ENCODE data around the gene TYW1.
A peak's percentile ranks its signal among the peaks of the same experiment; 100 is the strongest.
"Not testable (repeated sequence)": the region's sequence is repeated elsewhere in the genome, so short reads cannot be mapped to it uniquely, and the experiment has no call there.

Gene TYW1

DNA sequence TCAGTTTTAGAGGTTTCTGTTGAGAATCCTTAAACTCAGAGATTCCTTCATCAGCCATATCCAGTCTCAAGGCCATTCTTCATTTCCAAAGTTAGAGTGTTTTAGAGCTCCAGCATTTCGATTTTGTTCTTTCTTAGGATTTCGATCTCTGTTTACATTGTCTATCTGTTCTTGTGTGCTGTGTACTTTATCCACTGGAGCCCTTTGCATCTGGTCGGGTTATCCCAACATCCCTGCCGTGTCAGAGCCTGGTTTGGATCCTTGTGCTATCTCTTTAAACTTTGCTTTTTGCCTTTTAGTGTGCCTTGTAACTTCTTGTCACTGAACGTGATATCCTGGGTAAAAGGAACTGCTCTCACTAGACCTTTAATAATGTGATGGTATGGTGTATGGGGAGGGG is 131.6 kb downstream of the TYW1 start:
- not testable (repeated sequence) for FAIRE-seq; DNase-seq (ENCODE audit: insufficient read length, low spot score)

DNA sequence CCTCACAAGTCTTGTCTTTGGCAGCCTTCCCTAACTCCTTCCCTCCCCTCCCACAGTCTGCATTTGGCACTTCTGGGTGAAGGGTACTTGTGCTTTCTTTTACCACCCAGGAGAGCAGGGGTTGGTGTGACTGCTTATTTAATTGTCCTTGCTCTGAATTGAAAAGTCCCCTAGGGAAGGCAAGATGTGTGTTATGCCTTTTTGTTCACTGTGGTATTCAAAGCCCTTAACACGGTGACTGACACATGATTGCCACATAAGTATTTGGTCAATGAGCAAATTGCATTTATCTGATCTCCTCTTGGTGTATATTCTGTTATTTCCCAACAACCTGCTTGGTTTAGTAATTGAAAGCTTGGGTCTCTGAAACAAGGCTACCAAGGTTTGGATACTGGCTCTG is 134.1 kb downstream of the TYW1 start:
- DNase-seq (ENCODE audit: insufficient read length, low spot score) = not testable (repeated sequence)

DNA sequence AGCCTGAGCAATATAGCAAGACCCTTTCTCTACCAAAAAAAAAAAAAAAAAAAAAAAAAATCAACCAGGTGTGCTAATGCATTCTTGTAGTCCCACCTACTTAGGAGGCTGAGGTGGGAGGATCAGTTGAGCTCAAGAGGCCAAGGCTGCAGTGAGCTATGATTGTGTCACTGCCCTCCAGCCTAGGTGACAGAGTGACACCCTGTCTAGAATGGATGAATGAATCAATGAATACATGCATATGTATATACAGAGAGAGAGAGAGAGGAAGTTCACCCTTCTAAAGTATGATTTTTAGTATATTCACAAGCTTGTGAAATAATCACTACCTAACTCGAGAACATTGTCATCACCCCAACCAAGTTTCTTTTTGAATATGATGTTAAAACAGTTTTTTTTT is 138.3 kb downstream of the TYW1 start:
- TF ChIP-seq POU2F2 (IDR thresholded peaks at IDR 0.05; ENCODE audit: low read depth, low read length) = peak; percentile 78
- not testable (repeated sequence) for DNase-seq (ENCODE audit: insufficient read length, low spot score); FAIRE-seq

More for the DNA sequence above, 134.1 kb downstream of the TYW1 start:
- not testable (repeated sequence) for FAIRE-seq

DNA sequence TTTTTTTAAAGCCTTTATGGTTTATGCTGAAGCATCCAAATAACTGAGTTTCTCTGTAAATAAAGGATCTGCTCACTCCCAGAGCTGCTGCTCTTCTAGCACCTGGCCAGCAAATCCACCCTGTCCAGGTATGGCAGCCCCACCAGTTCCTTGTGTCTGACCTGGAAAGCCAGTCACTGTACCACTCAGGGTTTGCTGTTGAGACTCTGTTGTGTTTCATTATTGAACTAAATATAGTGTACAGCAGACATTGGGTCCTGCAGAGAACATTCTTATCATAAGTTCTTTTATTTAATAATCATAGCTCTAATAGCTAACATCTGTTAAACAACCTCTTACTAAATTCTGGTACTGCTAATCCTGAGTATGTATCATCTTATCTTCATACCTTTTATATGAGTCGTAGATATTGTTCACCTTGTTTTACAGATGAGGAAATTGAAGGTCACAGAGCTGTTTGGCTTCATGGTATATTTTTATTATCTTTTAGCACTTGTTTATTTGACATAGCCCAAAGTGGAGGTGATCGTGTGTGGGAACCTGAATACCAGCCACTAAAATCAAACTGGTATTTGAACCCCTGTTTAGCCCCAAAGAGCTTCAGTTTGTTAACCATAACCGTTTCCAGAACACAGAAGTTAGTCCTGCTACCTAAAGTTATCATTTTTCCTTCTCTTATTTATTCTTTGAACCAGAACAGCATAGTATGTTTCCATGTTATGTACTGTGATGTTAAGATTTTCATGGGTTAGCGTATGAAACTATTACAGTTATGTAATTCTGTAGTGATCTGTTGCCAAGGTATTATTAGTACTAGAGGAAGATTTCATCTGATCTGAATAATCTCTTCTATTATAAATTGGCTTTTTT is 139.2 kb downstream of the TYW1 start:
- DNase-seq (ENCODE audit: insufficient read length, low spot score); FAIRE-seq: not testable (repeated sequence)

DNA sequence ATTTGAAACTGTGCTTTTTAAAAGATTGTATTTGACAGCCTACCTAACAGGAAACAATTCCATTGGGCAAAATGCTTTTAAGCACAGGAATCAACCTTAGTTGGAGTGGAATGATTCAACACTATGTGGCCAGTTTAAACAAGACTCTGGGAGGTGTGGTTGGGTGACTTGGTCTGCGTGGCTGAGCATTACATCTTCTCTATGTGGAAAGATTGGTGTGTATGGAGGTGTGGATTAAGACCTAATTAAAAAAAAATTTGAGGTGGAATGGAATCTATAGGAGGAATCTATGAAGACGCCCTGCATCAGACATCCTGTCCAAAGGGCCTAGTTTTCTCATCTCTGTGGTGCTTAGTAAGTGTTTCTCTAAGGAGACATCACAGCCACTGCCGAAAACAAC is 140.9 kb downstream of the TYW1 start:
- peak; percentile 26 for FAIRE-seq
- DNase-seq (ENCODE audit: insufficient read length, low spot score) = not testable (repeated sequence)

DNA sequence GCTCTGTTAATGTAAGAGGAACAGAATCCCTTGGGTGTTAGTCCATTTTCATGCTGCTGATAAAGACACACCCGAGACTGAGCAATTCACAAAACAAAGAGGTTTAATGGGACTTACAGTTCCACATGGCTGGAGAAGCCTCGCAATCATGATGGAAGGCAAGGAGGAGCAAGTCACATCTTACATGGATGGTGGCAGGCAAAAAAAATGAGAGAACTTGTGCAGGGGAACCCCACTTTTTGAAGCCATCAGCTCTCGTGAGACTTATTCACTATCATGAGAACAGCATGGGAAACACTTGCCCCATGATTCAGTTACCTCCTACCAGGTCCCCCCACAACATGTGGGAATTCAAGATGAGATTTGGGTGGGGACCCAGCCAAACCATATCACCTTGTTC is 143.2 kb downstream of the TYW1 start:
- not testable (repeated sequence) for FAIRE-seq; DNase-seq (ENCODE audit: insufficient read length, low spot score)

DNA sequence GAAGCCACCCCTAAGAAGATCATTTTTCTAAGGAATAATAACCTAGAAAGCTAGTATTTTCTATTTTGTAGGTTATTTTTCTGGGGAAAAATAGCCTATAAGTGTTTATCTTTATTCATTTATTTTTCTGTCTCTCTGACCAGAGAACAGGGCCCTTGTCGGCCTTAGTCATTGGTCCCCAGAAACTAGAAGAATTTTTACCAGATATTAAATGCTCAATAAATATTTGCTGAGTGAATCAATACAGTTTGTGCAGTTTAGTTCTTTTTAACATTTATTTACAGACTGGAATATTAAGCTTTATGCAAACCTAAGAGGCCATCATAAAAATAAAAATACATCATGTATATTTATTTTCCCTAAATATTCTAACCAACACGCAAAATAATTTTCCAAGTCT is 144.4 kb downstream of the TYW1 start:
- not testable (repeated sequence) for FAIRE-seq; DNase-seq (ENCODE audit: insufficient read length, low spot score)

DNA sequence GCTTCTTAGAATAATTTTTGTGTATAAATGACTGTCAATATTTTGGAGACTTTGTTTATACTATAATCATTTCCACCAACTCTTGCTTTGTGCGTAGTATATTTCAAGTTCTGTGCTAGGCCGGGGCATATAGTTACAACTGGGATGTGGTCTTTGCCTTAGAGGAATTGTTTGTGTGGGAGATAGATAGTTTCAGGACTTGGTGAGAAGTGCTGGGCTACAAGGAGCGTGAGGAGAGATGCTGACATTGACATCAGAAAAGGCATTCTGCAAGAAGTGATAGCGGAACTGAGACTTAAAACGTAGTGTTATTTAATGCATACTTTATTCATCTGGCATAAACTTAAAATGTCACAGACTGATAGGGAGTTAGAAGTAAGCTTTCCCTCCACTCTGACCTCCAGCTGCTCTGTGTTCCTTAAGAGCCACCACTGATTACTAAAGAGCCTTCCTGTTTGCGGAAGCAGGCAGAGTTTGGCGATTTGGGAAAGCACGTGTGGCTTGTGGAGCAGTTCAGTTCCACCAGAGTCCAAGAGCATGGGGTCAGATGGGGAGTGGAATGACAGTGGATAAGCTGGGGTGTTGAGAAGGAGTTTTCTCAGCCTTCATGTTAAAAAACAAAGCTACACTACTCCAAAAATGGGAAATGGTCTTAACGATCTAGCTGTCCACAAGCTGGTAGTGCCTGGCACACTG is 146.6 kb downstream of the TYW1 start:
- FAIRE-seq = peak; percentile 41
- not testable (repeated sequence) for DNase-seq (ENCODE audit: insufficient read length, low spot score)

DNA sequence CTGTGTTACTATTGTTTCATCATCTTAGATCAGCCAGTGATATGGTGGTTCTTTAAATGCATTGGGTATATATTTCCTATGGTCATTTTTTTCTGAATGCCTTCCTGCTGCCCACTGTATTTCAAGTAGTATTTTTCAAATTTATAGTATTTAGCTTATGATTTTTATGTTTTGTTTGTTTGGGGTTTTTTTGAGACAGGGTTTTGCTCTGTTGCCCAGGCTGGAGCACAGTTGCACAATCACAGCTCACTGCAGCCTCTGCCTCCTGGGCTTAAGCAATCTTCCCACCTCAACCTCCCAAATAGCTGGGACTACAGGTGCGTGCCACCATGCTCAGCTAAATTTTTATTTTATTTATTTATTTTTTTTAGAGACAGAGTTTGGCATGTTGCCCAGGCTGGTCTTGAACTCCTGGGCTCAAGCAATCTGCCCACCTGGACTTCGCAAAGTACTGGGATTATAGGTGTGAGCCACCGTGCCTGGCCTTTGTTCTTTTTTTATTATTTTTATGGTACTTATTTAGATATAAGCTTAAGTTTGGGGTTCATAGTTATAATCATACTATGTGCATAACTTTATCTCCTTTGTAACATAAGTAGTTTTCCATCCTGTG is 149.1 kb downstream of the TYW1 start:
- not testable (repeated sequence) for FAIRE-seq; DNase-seq (ENCODE audit: insufficient read length, low spot score)

DNA sequence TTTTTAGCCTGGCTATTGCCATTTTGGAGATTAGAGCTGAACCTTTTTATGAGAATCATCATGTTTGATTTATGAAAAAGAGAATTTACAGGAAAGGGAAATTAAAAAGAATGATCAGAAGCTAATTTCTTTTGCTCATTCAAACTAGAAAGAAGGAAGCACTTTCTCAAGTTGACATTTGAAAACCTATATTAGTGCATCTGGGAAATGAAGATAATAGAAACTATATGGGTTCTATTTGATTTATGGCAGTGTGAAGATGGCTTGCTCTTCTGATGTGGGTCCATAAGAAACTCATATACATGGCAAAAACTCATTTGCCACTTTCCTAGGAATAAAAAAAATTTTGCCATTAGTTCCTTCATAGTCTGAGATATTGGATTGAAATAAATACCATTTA is 152.5 kb downstream of the TYW1 start:
- not testable (repeated sequence) for FAIRE-seq; DNase-seq (ENCODE audit: insufficient read length, low spot score)

DNA sequence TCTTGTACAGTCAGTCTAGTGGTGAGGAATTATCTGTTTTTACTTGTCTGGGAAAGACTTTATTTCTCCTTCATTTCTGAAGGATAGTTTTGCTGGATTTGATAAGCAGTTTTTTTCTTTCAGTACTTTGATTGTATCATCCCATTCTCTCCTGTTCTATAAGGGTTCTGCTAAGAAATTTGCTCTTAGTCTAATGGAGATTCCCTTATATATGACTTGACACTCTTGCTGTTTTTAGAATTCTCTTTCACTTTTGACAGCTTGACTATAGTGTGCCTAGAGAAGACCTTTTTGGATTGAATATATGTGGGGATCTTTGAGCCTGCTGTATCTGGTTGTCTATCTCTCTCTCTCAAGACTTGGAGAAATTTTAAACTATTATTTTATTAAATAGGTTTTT is 157.7 kb downstream of the TYW1 start:
- FAIRE-seq; DNase-seq (ENCODE audit: insufficient read length, low spot score): not testable (repeated sequence)

DNA sequence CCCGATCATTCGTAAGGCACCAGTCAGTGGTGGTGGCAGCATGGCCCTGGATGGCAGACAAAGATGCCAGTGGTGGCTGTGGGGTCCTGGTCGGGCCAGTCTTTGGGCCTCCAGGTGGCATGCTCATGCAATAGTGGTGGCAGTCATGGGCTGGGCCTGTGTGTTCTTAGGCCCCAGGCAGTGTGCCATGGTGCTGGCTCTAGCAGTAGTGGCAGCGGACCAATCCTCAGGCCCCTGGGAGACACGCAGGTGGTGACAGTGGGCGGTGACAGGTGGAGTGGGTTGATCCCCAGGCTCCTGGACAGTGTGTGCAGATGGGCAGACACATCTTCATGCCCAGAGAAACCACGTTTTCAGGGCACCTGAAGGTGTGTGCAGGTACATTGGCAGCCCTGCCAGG is 159.4 kb downstream of the TYW1 start:
- not testable (repeated sequence) for FAIRE-seq; DNase-seq (ENCODE audit: insufficient read length, low spot score)

DNA sequence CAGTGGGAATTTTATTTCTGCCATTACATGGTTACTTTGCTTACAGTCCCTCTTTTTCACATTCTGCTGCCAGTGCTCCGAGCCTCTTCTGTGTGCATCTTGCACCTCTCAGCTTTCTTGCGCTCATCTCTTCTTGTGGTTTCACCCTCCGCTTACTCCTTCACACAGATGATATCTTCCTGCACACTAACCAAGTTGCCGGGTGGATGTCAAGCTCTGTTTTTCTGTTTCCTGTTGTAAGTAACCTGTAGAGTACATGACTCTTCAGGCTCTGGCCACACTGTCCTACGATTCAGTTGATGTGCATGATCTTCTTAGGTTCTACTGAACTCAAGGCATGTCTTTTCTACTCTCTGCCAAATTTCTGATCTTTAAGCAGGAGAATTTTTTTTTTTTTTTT is 166.7 kb downstream of the TYW1 start:
- not testable (repeated sequence) for DNase-seq (ENCODE audit: insufficient read length, low spot score)
- FAIRE-seq = peak; percentile 72

DNA sequence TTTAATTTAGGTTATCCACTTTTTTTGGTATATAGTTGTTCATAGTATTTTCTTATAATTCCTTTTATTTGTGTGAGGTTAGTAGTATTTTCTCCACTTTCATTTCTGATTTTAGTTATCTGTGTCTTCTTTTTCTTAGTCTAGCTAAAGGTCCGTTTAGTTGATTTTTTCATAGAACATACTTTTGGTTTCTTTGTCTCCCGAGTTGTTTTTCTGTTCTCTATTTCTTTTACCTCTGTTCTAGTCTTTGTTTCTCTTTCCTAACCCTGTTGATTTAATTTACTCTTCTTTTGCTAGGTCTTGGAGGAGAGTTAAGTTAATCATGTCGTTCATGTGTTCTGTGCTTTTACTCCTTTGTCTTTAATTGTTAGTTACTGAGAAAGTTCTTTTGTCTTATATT is 174.5 kb downstream of the TYW1 start:
- not testable (repeated sequence) for FAIRE-seq; DNase-seq (ENCODE audit: insufficient read length, low spot score)

DNA sequence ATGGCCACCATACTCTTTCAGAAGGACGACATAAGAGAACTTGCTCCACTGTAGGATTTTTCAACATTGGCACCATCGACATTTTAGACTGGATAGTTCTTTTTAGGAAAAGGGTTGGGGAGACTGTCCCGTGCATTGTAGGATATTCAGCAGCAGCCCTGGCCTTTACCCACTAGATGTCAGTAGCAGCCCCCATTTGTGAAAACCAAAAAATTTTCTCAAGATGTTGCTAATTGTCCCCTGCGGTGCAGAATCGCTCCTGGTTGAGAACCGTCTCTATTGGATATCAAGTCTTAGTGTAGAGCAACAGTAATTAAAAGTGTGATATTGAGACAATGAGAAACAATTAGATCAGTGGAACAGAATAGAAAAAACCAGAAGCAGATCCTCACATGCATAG is 180.1 kb downstream of the TYW1 start:
- FAIRE-seq = peak; percentile 5
- DNase-seq (ENCODE audit: insufficient read length, low spot score) = not testable (repeated sequence)

DNA sequence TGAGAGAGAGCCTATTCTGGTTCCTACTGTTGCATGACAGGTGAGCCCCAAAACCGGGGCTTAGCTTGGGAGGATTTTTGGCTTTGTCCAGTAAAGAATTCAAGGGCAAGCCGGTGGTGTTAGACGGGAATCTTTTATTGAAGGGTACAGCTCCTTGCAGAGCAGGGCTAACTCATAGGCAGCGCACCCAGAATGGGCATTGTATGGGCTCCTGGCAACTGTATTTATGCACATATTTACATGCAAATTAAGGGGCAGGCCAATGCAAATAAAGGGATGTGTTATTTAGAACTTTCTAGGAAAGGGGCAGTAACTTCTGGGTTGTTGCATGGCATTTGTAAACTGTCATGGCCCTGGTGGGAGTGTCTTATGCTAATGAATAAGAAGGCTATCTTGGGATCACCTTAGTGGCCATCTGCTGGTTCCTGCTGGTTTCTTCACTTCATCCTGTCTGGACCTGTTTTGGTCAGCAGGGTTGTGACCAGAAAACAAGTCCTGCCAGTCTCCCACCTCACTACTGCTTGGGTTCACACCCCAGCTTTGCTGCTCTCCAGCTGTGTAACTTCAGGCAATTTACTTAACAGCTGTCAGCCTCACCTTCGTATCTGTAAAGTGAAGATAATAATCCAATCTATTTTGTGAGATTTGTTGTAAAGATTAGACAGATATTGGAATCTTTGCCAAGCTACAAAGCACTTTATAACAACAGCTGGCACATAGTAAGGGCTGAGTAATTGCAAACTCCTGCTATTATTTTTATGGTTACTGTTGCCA is 182.5 kb downstream of the TYW1 start:
- DNase-seq (ENCODE audit: insufficient read length, low spot score); FAIRE-seq: not testable (repeated sequence)

DNA sequence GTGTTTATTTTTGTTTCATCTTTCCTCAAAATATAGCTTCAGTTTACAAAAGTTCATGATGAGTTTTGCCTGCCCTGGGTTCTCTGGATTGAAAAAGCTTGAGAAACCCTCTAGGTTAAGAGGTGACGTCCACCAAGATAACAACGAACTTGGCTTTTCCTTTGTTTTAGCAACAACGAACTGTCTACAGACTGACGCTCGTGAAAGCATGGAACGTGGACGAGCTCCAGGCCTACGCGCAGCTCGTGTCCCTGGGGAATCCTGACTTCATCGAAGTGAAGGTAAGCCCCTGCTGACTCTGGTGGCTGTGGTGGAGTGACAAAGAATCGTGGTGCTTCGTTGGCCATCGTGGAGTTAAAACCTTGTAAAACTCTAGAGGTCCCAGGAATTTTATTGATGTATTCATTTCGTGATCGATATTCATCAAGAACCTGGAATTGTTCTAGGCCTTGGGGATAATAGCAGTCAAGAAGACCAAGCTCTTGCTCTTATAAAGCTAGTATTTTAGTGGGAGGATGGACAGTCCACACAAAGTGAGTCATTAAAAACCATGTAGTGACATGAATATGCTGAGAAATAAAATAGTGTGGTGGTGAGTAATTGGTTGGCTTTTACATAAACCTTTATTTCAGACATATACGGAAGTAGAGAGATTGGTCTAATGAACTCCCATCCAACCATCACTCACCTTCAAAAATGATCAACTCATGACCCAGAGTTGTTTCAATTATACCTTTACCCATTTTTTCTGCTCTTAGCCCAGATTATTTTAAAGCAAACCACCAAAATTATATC is 186.5 kb downstream of the TYW1 start:
- DNase-seq (ENCODE audit: insufficient read length, low spot score); FAIRE-seq: not testable (repeated sequence)

DNA sequence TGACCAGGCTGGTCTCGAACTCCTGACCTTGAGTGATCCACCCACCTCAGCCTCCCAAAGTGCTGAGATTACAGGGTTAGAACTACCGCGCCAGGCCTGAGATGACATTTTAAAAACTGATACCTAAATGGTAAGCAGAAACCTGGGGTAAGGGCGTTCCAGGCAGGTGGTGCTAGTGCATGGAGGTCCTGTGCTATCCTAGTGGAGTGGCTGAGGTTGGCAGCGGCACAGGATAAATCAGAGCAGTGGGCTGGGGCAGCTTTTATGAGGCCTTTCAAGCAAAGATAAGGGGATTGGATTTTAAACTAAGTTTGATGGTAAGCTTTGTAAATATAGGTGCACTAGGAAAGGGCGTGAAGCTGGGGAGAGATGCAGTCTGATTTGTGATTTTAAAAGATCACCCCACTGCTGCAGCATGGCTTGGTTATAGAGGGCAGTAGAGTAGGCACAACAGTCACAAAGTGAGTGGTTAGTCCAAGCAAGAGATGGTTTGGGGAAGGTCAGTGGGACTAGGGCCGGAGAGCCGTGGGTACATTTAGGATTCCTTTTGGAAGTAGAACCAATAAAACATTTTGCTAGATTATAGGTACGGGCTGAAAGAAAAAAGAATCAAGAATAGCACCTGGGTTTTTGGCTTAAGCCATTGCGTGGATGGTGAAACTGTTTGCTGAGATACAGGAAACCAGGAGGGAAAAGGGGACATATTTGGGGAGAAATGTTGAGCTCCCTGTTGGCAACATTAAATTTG is 188.5 kb downstream of the TYW1 start:
- FAIRE-seq = peak; percentile 26
- DNase-seq (ENCODE audit: insufficient read length, low spot score) = not testable (repeated sequence)

Data from GM12891 (cell line).